Stomach (tissue), 9 donors: ENCODE data around the gene PLEKHG1. TPM values are rescaled to one million over a fixed set of nuclear protein-coding genes. Genes with fewer than 3 reads are reported as not detected.

ENCODE experiments used
- DNase-seq, 2 donors: peaks; one replicate each; pipeline versions ENCODE4 v3.0.0 to v3.0.0-alpha.2; 2013 to 2019
- H3K27ac ChIP-seq, 5 donors: fragments of 200-600 bp in 4 of 5; sonication (generic) in 4 of 5; one replicate each; pipeline ENCODE4 v1.5.1; 2013 to 2019; ENCODE audit warnings: mild to moderate bottlenecking in 1 of 5, moderate library complexity in 1 of 5
- H3K27me3 ChIP-seq, 3 donors: fragments of 200-600 bp; sonication (generic); one replicate each; pipeline ENCODE4 v1.5.1; 2017 to 2019; ENCODE audit warnings: mixed run types in 1 of 3
- H3K36me3 ChIP-seq, 4 donors: fragments of 200-600 bp; sonication (generic); 1 replicate in 3 of 4; 2 replicates in 1 of 4; pipeline ENCODE4 v1.5.1; 2016 to 2019
- H3K4me1 ChIP-seq, 4 donors: fragments of 200-600 bp; sonication (generic); one replicate each; pipeline ENCODE4 v1.5.1; 2016 to 2019
- H3K4me3 ChIP-seq, 4 donors: fragments of 200-600 bp; sonication (generic) in 3 of 4; one replicate each; pipeline ENCODE4 v1.5.1; 2016 to 2019; ENCODE audit warnings: mild to moderate bottlenecking in 1 of 4
- H3K9me3 ChIP-seq, 4 donors: fragments of 200-600 bp; sonication (generic); one replicate each; pipeline ENCODE4 v1.5.1; 2016 to 2019
- CTCF ChIP-seq, 7 experiments: fragments of 450-650 bp in 4 of 7; fragments of 200-600 bp in 3 of 7; sonication (generic) in 3 of 7; IDR thresholded peaks; one replicate each; pipeline ENCODE4 v1.5.1; 2016 to 2019; ENCODE audit warnings: antibody characterized with exemption in 7 of 7, control low read depth in 2 of 7, mild to moderate bottlenecking in 1 of 7
- EP300 ChIP-seq: sonication (generic); formaldehyde crosslinking; IDR thresholded peaks from one replicate; pipeline ENCODE4 v1.6.1; 2017; ENCODE audit warnings: antibody characterized with exemption
- POLR2A ChIP-seq, 4 donors: fragments of 450-650 bp; IDR thresholded peaks; one replicate each; pipeline ENCODE4 v1.6.1; 2016; ENCODE audit warnings: antibody characterized with exemption in 4 of 4, control low read depth in 2 of 4, mild to moderate bottlenecking in 1 of 4, moderate library complexity in 1 of 4
- POLR2AphosphoS5 ChIP-seq, 3 donors: sonication (generic); formaldehyde crosslinking; IDR thresholded peaks; one replicate each; pipeline ENCODE4 v1.6.1; 2016; ENCODE audit warnings: antibody characterized with exemption in 3 of 3
- WGBS, 5 donors: extraction: QIAGEN DNeasy Blood & Tissue Kit in 3 of 5; methylation state at CpG; one replicate each; pipeline versions ENCODE4 v1.1.5 to v1.1.7; 2013 to 2018; 5-methylcytosine and 5-hydroxymethylcytosine counted together
- intact Hi-C: fragments of 100-400 bp; cut with DNase I; formaldehyde crosslinking; loops from one replicate; pipeline ENCODE4 v1.15.1; 2023; ENCODE audit warnings: low total_unique reads
- polyA plus RNA-seq, 3 donors: library from polyadenylated mRNA; stranded (reverse); fragments of 200-250 nt; gene quantifications; one replicate each; pipeline ENCODE4 v1.2.3, GENCODE V29; 2013
- total RNA-seq, 5 donors: library from RNA; depleted of rRNA; stranded (reverse); fragments of >200 nt; gene quantifications; one replicate each; pipeline versions ENCODE4 v1.1.0 to v1.2.3, GENCODE V29; 2014 to 2016
- donor health status: healthy with polysubstance abuse.
- donor health status: Bipolar disorder and iron deficiency.
- donor health status: healthy.

The PLEKHG1 gene
- total and polyA plus RNA-seq, 8 donors: 1.9 to 92.9 (median 10.4) TPM

DNA sequence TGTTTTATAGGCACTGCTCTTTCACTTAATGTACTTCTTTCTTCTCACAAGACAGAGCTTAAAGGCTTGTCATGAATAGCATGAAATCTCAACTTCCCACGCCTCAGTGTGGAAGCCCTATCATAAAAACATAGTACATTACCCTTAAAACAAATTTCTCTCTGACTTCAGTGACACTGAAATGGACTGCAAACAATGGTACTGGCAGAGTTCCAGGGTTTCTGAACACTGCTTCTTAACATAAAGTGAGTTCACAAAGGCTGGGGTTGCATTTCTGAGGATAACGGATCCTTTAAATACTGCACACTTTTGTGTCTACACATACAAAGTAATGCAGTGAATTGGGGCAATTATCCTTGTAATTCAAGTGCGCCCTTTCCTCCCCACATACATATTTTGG lies 32.3 kb upstream of the PLEKHG1 start:
- H3K4me1 ChIP-seq: no peaks in the 10 kb centered on the region
- no peak overlapping the region for H3K27ac ChIP-seq
- peak in 1 of 2 donors; percentile 75 for DNase-seq
- intact Hi-C loops: no loop called here
- peaks cover 0 to 5% (median 0%) of the 10 kb centered on the region in 3 donors for H3K27me3 ChIP-seq
- no peak for TF ChIP-seq CTCF (IDR thresholded peaks at IDR 0.05)
- no peak for TF ChIP-seq POLR2AphosphoS5 (IDR thresholded peaks at IDR 0.05)
- no peak for TF ChIP-seq POLR2A (IDR thresholded peaks at IDR 0.05)
- no peak for TF ChIP-seq EP300
- H3K9me3 ChIP-seq: no peaks in the 10 kb centered on the region
- no peaks in the 10 kb centered on the region for H3K36me3 ChIP-seq
- WGBS, 5 donors: 27 to 59% (median 48%) methylated on average over 3 of the region's 3 CpGs
- no peak overlapping the region for H3K4me3 ChIP-seq

DNA sequence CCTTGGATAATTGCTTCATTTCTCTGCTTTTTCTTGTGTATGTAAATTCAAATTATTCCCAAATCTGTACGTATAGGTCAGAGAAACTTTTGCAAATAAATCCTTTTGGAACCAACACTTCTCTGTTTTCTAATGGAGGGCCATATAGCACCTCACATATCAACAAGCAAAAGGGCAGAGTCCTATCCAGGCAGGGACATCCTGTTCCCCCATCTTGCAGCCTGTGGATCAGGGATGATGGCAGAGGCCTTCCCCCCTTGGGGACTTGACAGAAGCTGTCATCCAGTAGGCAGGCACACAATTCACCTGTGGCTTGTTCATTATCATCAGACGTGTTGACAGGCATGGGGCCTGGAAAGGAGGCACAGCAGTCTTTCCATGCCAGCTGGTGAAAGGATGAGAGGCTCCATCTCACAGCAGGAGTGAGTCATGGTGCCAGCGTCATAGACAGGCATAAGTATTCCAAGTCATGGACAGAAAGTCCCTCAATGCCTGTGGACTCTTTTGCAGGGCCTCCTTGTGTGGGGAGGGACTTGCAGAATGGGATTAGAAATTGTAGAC lies 31.8 kb upstream of the PLEKHG1 start:
- Histone ChIP-seq H3K4me3 (no peak overlapping the region), H3K36me3 (no peaks in the 10 kb centered on the region), H3K9me3 (no peaks in the 10 kb centered on the region), H3K4me1 (no peaks in the 10 kb centered on the region), H3K27ac (no peak overlapping the region), H3K27me3 (peaks cover 0 to 7% (median 0%) of the 10 kb centered on the region in 3 donors)
- intact Hi-C loops: no loop called here
- TF ChIP-seq CTCF (IDR thresholded peaks at IDR 0.05): no peak
- no peak for TF ChIP-seq POLR2A (IDR thresholded peaks at IDR 0.05)
- no peak for TF ChIP-seq EP300
- no peak for TF ChIP-seq POLR2AphosphoS5 (IDR thresholded peaks at IDR 0.05)
- WGBS, 5 donors: 52 to 78% (median 61%) methylated on average over 2 to 3 of the region's 3 CpGs
- no peak for DNase-seq

DNA sequence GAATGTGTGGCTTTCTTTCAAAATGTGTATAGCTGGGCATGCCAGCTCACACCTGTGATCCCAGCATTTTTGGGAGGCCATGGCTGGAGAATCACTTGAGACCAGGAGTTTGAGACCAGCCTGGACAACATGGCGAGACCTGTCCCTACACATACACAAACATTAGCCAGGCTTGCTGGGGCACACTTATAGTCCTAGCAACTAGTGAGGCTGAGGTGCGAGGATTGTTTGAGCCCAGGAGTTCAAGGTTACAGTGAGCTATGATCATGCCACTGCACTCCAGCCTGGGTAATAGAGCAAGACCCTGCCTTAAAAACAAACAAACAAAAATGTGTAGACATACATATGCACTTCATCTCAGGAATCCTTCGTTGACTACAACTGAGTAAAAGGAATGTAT lies 31.1 kb upstream of the PLEKHG1 start:
- WGBS, 5 donors: 85 to 94% (median 90%) methylated on average over 3 of the region's 3 CpGs
- no peaks in the 10 kb centered on the region for H3K36me3 ChIP-seq
- TF ChIP-seq POLR2AphosphoS5 (IDR thresholded peaks at IDR 0.05) (no peak), POLR2A (IDR thresholded peaks at IDR 0.05) (no peak), EP300 (no peak), CTCF (IDR thresholded peaks at IDR 0.05) (no peak)
- peaks cover 0 to 13% (median 0%) of the 10 kb centered on the region in 3 donors for H3K27me3 ChIP-seq
- no peaks in the 10 kb centered on the region for H3K9me3 ChIP-seq
- H3K4me3 ChIP-seq: no peak overlapping the region
- intact Hi-C loops: no loop called here
- H3K27ac ChIP-seq: no peak overlapping the region
- no peak for DNase-seq
- no peaks in the 10 kb centered on the region for H3K4me1 ChIP-seq

DNA sequence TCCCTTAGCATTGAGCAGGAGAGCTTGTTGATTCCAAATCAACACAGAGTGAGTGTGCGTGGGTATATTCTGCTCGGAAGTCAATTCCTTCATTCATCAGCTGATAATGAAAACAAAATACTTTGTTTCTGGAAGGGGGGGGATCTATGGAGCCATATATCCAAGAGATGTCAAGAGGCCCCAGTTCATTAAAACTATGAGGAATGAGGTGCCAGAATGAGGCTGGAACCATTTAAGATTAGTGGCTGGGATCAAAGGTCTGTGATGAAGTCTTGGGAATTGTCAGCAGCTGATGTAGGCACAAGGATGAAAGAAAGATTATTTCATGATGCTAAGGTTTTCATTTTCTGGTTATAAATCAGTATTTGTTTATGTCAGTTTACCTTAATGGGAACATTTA lies 30.5 kb upstream of the PLEKHG1 start:
- intact Hi-C loops: no loop called here
- H3K4me3 ChIP-seq: no peak overlapping the region
- H3K27ac ChIP-seq: no peak overlapping the region
- H3K9me3 ChIP-seq: no peaks in the 10 kb centered on the region
- no peak for DNase-seq
- no peaks in the 10 kb centered on the region for H3K36me3 ChIP-seq
- WGBS, 5 donors: 82 to 93% (median 88%) methylated on average over 2 of the region's 2 CpGs
- peaks cover 0 to 13% (median 0%) of the 10 kb centered on the region in 3 donors for H3K27me3 ChIP-seq
- no peaks in the 10 kb centered on the region for H3K4me1 ChIP-seq
- TF ChIP-seq EP300 (no peak), POLR2AphosphoS5 (IDR thresholded peaks at IDR 0.05) (no peak), CTCF (IDR thresholded peaks at IDR 0.05) (no peak), POLR2A (IDR thresholded peaks at IDR 0.05) (no peak)
